Keratinocyte (primary cell): ENCODE measurements around the gene ROBO2. TPM values are rescaled to one million over a fixed set of nuclear protein-coding genes. Genes with fewer than 3 reads are reported as not detected.

Experiments used
- DNase-seq: peaks from one replicate; pipeline ENCODE4 v3.0.0-alpha.2; 2011; ENCODE audit warnings: low read depth, missing footprints, low spot score
- FAIRE-seq: peaks from 2 replicates; lab custom pipeline; 2011; peaks lifted over from hg19 to GRCh38; lab: Jason Lieb, UNC
- H2AFZ ChIP-seq: 2 replicates; pipeline ENCODE4 v1.6.0; 2012; ENCODE audit warnings: low read length, control low read depth, inconsistent platforms; ENCODE audit not compliant: control insufficient read depth
- H3K27ac ChIP-seq: 2 replicates; pipeline ENCODE4 v1.5.1; 2011; ENCODE audit warnings: low read length; ENCODE audit not compliant: control insufficient read depth, insufficient read depth
- H3K27me3 ChIP-seq: 3 replicates; pipeline ENCODE4 v1.6.0; 2011; ENCODE audit warnings: low read length; ENCODE audit not compliant: control insufficient read depth, insufficient read depth; ENCODE audit errors: extremely low read depth
- H3K36me3 ChIP-seq, 2 experiments: 2 replicates in 1 of 2; 3 replicates in 1 of 2; pipeline ENCODE4 v1.5.1; 2011; ENCODE audit warnings: low read length in 2 of 2, mild to moderate bottlenecking in 1 of 2; ENCODE audit not compliant: control insufficient read depth in 2 of 2, insufficient read depth in 2 of 2; ENCODE audit errors: extremely low read depth in 1 of 2
- H3K4me1 ChIP-seq: 3 replicates; pipeline ENCODE4 v1.5.1; 2011; ENCODE audit warnings: low read length; ENCODE audit not compliant: control insufficient read depth, insufficient read depth; ENCODE audit errors: extremely low read depth
- H3K4me2 ChIP-seq: 3 replicates; pipeline ENCODE4 v1.6.0; 2011; ENCODE audit warnings: low read depth, low read length; ENCODE audit not compliant: control insufficient read depth, insufficient read depth; ENCODE audit errors: extremely low read depth
- H3K4me3 ChIP-seq, 3 experiments: fragments of 200-600 bp in 1 of 3; sonication (generic) in 1 of 3; 2 replicates in 2 of 3; 3 replicates in 1 of 3; pipeline ENCODE4 v1.5.1; 2011 to 2016; ENCODE audit warnings: low read length in 3 of 3, mild to moderate bottlenecking in 3 of 3, control low read depth in 2 of 3, inconsistent platforms in 1 of 3, low read depth in 1 of 3, mixed read lengths in 1 of 3, mixed run types in 1 of 3, moderate library complexity in 1 of 3; ENCODE audit not compliant: control insufficient read depth in 2 of 3, insufficient read depth in 2 of 3; ENCODE audit errors: extremely low read depth in 1 of 3
- H3K79me2 ChIP-seq: 2 replicates; pipeline ENCODE4 v1.6.0; 2012; ENCODE audit warnings: low read length; ENCODE audit not compliant: control insufficient read depth, insufficient read depth
- H3K9ac ChIP-seq: 3 replicates; pipeline ENCODE4 v1.6.0; 2011; ENCODE audit warnings: low read length; ENCODE audit not compliant: control insufficient read depth, insufficient read depth; ENCODE audit errors: extremely low read depth
- H3K9me1 ChIP-seq: 3 replicates; pipeline ENCODE4 v1.6.0; 2011; ENCODE audit warnings: low read length; ENCODE audit not compliant: control insufficient read depth, insufficient read depth; ENCODE audit errors: extremely low read depth
- H3K9me3 ChIP-seq: 2 replicates; pipeline ENCODE4 v1.5.1; 2012; ENCODE audit warnings: low read depth, low read length; ENCODE audit not compliant: control insufficient read depth
- H4K20me1 ChIP-seq: 3 replicates; pipeline ENCODE4 v1.6.0; 2011; ENCODE audit warnings: low read length; ENCODE audit not compliant: control insufficient read depth, insufficient read depth; ENCODE audit errors: extremely low read depth
- EZH2 ChIP-seq: IDR thresholded peaks from one replicate; pipeline ENCODE4 v1.6.1; 2012; ENCODE audit warnings: inconsistent platforms, mild to moderate bottlenecking, low read length, moderate library complexity
- dilution Hi-C: fragments of 300-500 bp; cut with MboI; formaldehyde crosslinking; loops from one replicate; pipeline ENCODE4 v1.7.0; 2020; ENCODE audit warnings: low sequenced_read_pairs; ENCODE audit not compliant: extremely low pct_ligation_motif_present
- polyA plus RNA-seq, 5 experiments: library from polyadenylated mRNA; depleted of rRNA in 3 of 5; stranded (reverse) in 3 of 5; stranded (forward) in 1 of 5; unstranded in 1 of 5; fragments of >200 nt; gene quantifications; 1 replicate in 1 of 5; 2 replicates in 3 of 5; 3 replicates in 1 of 5; pipeline versions ENCODE4 v1.2.1 to v1.2.3, GENCODE V29; 2011 to 2012; ENCODE audit warnings: missing spikeins in 2 of 5, low read depth in 1 of 5, low replicate concordance in 1 of 5
- TF ChIP-seq, protein P1 (sequence below), 3 experiments: IDR thresholded peaks in 1 of 3; conservative IDR thresholded peaks in 1 of 3; optimal IDR thresholded peaks in 1 of 3; 2 replicates in 2 of 3; 3 replicates in 1 of 3; pipeline versions ENCODE3 to v1.5.1; 2011; ENCODE audit warnings: low read length in 3 of 3, mild to moderate bottlenecking in 3 of 3, moderate library complexity in 2 of 3, control low read depth in 1 of 3, inconsistent platforms in 1 of 3; ENCODE audit not compliant: insufficient read depth in 2 of 3; ENCODE audit errors: extremely low read depth in 1 of 3

The ROBO2 gene
- polyA plus RNA-seq, 1 donor (not counting 4 experiments of a cell fraction or from before 2014, with no cell fraction given): 0.30 TPM

DNA sequence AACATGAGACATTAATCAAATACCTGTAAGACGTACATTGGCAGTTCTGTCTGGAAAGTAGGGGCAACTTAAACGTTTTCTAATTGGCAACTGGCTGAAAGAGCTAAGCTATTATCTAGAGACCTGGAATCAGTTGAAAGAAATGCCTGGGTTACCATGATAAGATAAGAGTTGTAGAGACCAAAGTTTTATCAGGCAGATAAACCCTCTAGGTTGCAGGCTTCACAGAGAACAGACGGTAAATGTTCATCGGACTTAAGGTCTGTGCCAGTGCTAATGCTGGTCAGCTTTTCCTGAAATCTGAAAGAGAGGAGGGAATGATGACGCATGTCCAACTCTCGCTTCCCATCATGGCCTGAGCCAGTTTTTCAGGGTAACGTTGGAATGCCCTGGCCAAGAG, 196.2 kb downstream of the ROBO2 start:
- FAIRE-seq (no peak), DNase-seq (no peak)
- Histone ChIP-seq H3K79me2 (no peaks in the 10 kb centered on the region), H3K27me3 (no peaks in the 10 kb centered on the region), H3K27ac (no peak overlapping the region), H4K20me1 (no peaks in the 10 kb centered on the region), H3K4me3 (no peak overlapping the region), H3K9me3 (no peaks in the 10 kb centered on the region), H3K36me3 (no peaks in the 10 kb centered on the region), H3K9me1 (no peaks in the 10 kb centered on the region), H3K4me2 (no peak overlapping the region), H2AFZ (no peak overlapping the region), H3K4me1 (no peaks in the 10 kb centered on the region), H3K9ac (no peak overlapping the region)
- TF ChIP-seq, protein P1, sequence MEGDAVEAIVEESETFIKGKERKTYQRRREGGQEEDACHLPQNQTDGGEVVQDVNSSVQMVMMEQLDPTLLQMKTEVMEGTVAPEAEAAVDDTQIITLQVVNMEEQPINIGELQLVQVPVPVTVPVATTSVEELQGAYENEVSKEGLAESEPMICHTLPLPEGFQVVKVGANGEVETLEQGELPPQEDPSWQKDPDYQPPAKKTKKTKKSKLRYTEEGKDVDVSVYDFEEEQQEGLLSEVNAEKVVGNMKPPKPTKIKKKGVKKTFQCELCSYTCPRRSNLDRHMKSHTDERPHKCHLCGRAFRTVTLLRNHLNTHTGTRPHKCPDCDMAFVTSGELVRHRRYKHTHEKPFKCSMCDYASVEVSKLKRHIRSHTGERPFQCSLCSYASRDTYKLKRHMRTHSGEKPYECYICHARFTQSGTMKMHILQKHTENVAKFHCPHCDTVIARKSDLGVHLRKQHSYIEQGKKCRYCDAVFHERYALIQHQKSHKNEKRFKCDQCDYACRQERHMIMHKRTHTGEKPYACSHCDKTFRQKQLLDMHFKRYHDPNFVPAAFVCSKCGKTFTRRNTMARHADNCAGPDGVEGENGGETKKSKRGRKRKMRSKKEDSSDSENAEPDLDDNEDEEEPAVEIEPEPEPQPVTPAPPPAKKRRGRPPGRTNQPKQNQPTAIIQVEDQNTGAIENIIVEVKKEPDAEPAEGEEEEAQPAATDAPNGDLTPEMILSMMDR (optimal IDR thresholded peaks at IDR 0.05 in 1 of 3, IDR thresholded peaks at IDR 0.05 in 1 of 3, conservative IDR thresholded peaks at IDR 0.05 in 1 of 3; ENCODE audit: extremely low read depth in 1 of 3, insufficient read depth in 2 of 3, low read length in 3 of 3): no peak
- no peak for TF ChIP-seq EZH2
- dilution Hi-C loops: no loop called here

DNA sequence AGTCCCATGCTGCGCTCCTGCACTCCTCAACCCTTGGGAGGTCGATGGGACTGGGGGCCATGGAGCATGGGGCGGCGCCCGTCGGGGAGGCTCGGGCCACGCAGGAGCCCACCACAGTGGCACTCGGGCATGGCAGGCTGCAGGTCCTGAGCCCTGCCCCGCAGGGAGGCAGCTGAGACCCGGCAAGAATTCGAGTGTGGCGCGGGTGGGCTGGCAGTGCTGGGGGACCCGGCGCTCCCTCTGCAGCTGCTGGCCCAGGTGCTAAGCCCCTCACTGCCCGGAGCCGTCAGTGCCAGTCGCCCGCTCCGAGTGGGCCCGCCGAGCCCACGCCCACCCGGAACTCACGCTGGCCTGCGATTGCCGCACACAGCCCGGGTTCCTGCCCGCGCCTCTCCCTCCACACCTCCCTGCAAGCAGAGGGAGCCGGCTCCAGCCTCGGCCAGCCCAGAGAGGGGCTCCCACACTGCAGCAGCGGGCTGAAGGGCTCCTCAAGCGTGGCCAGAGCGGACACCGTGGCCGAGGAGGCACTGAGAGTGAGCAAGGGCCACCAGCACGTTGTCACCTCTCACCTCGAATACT, 200.3 kb downstream of the ROBO2 start:
- Histone ChIP-seq H3K9me1 (no peaks in the 10 kb centered on the region), H2AFZ (no peak overlapping the region), H3K9ac (no peak overlapping the region), H3K27ac (no peak overlapping the region), H3K27me3 (no peaks in the 10 kb centered on the region), H3K36me3 (no peaks in the 10 kb centered on the region), H3K4me3 (no peak overlapping the region), H3K79me2 (no peaks in the 10 kb centered on the region), H3K4me1 (no peaks in the 10 kb centered on the region), H4K20me1 (no peaks in the 10 kb centered on the region), H3K4me2 (no peak overlapping the region), H3K9me3 (no peaks in the 10 kb centered on the region)
- FAIRE-seq (no peak), DNase-seq (no peak)
- dilution Hi-C loops: no loop called here
- TF ChIP-seq, protein P1 (optimal IDR thresholded peaks at IDR 0.05 in 1 of 3, IDR thresholded peaks at IDR 0.05 in 1 of 3, conservative IDR thresholded peaks at IDR 0.05 in 1 of 3; ENCODE audit: extremely low read depth in 1 of 3, insufficient read depth in 2 of 3, low read length in 3 of 3): no peak
- TF ChIP-seq EZH2: no peak
